Measurements from ENCODE around the gene TBL3. TPM values are rescaled to one million over a fixed set of nuclear protein-coding genes. Genes with fewer than 3 reads are reported as not detected.

Gene TBL3
- total and polyA plus RNA-seq, 4 donors, result 23.9 to 58.8 (median 44.1) TPM

DNA sequence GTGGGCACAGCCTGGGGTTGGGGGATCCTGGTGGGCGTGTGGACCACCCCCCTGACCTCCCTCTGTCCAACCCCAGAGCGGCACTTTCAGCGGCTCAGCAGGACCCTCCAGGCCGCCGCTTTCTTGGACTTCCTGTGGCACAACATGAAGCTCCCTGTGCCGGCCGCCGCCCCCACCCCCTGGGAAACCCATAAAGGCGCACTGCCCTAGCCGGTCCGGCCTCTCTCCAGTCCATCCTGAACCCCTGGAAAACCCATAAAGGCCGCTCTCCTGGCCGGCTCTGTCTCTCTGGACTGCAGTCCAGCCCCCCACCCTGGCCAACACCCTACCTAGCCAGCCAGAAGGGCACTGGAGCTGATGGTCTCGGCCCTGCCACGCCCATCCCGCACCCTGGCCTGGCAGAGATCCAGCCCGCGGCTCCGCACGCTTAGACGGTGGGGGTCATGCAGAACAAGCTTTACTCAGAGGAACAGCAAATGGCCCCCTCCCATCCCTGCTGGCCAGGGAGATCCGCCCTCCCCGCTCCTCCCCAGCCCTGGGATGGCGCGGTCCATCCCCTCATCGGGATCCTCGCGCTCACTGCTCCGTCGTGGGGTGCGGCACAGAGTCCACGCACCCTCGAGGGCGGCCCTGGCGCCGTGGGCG, 6.7 kb downstream of the TBL3 start:
- Histone ChIP-seq H3K27ac (ENCODE audit: low read depth in 1 of 2, low read length in 1 of 2) (no peak overlapping the region), H3K4me1 (ENCODE audit: control insufficient read depth in 5 of 5, insufficient read depth in 5 of 5, low read length in 5 of 5) (peaks cover 0 to 5% (median 0%) of the 10 kb centered on the region in 5 donors), H3K9ac (ENCODE audit: insufficient read depth in 1 of 2, low read length in 2 of 2) (no peak overlapping the region), H3K9me3 (ENCODE audit: control insufficient read depth in 4 of 4, insufficient read depth in 3 of 4, low read length in 3 of 4) (peaks cover 0 to 24% (median 0%) of the 10 kb centered on the region in 4 donors), H3K36me3 (ENCODE audit: control insufficient read depth in 4 of 4, insufficient read depth in 4 of 4, low read length in 4 of 4) (peaks cover 0 to 47% (median 20%) of the 10 kb centered on the region in 4 donors), H3K27me3 (ENCODE audit: control insufficient read depth in 3 of 3, insufficient read depth in 3 of 3, low read length in 2 of 3) (peaks cover 0 to 46% (median 33%) of the 10 kb centered on the region in 3 donors), H3K4me3 (peak overlapping the region; percentile 19)
- no peak for ATAC-seq (ENCODE audit: insufficient read depth, low FRiP score)
- DNase-seq, result no peak
- TF ChIP-seq, protein P1, sequence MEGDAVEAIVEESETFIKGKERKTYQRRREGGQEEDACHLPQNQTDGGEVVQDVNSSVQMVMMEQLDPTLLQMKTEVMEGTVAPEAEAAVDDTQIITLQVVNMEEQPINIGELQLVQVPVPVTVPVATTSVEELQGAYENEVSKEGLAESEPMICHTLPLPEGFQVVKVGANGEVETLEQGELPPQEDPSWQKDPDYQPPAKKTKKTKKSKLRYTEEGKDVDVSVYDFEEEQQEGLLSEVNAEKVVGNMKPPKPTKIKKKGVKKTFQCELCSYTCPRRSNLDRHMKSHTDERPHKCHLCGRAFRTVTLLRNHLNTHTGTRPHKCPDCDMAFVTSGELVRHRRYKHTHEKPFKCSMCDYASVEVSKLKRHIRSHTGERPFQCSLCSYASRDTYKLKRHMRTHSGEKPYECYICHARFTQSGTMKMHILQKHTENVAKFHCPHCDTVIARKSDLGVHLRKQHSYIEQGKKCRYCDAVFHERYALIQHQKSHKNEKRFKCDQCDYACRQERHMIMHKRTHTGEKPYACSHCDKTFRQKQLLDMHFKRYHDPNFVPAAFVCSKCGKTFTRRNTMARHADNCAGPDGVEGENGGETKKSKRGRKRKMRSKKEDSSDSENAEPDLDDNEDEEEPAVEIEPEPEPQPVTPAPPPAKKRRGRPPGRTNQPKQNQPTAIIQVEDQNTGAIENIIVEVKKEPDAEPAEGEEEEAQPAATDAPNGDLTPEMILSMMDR (IDR thresholded peaks at IDR 0.05; ENCODE audit: control extremely low read depth, extremely low read depth), result no peak
- 77% methylated on average over 36 to 37 of the region's 37 CpGs for WGBS, 2 donors

DNA sequence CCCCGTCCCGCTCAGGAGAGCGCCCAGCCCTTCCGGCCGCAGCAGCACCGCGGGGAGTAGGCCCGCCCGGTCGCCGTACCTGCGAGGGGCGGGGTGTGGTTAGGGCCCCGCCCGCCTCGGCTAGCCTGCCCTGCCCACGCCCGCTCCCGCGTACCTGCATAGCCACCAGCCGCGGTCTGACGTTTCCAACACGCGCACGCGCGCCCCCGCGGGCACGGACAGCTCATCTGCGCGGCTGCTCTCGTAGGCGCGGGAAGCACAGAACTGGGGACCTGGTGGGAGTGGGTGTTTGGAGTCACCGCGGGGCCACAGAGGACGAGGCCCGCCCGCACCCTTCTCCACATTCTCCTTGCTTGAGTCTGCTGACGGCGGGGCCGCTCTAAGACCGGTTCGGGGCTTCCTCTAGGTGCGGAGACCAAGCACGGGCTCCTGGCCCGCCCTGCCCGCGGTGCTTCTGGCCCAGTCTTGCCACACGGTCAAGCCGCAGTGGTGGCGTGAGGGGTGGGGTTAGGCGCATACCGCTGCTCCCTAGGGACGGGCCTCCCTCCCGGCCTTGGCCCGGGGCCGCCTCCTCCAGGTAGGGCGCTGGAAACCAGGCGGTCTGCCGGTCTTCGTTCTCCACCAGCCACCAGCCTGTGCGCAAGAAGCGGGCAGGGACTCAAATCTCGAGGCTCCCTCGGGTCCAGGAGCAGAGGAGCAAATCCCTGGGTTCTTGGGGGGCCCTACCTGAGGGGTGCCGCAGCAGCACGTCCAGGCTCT, 7.6 kb downstream of the TBL3 start:
- WGBS, 2 donors, result 17 to 34% methylated on average over 60 to 70 of the region's 70 CpGs
- no peak for DNase-seq
- Histone ChIP-seq H3K27ac (ENCODE audit: low read depth in 1 of 2, low read length in 1 of 2) (peak overlapping the region in 1 of 2 donors; percentile 79), H3K9ac (ENCODE audit: insufficient read depth in 1 of 2, low read length in 2 of 2) (no peak overlapping the region), H3K4me1 (ENCODE audit: control insufficient read depth in 5 of 5, insufficient read depth in 5 of 5, low read length in 5 of 5) (peaks cover 0 to 6% (median 0%) of the 10 kb centered on the region in 5 donors), H3K9me3 (ENCODE audit: control insufficient read depth in 4 of 4, insufficient read depth in 3 of 4, low read length in 3 of 4) (peaks cover 0 to 24% (median 0%) of the 10 kb centered on the region in 4 donors), H3K4me3 (no peak overlapping the region), H3K27me3 (ENCODE audit: control insufficient read depth in 3 of 3, insufficient read depth in 3 of 3, low read length in 2 of 3) (peaks cover 0 to 46% (median 33%) of the 10 kb centered on the region in 3 donors), H3K36me3 (ENCODE audit: control insufficient read depth in 4 of 4, insufficient read depth in 4 of 4, low read length in 4 of 4) (peaks cover 0 to 41% (median 19%) of the 10 kb centered on the region in 4 donors)
- ATAC-seq (ENCODE audit: insufficient read depth, low FRiP score), result peak; percentile 53
- TF ChIP-seq, protein P1 (IDR thresholded peaks at IDR 0.05; ENCODE audit: control extremely low read depth, extremely low read depth), result no peak

DNA sequence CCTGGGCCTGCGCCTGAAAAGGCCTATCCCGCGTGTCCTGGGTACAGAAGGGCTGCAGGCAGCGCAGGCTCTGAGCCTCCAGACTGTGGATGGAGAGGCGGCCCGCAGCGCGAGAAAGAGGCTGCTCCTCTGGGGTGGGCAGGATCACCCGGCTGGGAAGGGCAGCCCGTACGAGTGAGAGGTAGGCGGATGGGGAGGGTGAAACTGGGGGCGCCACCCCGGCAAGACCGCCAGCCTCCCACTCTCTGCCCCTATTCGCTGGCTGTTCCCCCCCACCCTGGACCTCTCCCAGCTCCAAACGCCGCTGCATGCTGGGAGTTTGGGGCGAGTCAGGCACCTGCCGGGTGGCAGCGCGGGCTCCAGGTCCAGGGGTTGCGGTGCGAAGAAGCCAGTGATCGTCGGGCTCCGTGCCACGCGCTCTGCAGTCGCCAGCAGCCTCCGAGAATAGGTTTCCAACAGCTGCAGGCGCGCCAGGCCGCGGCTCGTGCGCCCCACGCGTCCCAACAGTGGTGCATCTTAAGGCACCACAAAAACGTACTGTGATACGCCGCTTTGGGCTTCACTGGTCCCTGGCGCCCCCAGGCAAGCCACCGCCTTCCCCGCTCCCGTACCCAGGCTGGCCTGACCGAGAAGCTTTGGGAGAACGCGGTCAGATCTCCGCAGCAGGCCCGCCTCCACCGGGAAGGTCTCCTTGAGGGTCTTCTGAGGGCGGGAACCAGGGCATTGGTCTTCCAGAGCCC, 8.3 kb downstream of the TBL3 start:
- 2 to 7% methylated on average over 47 to 53 of the region's 53 CpGs for WGBS, 2 donors
- peaks cover 0 to 12% (median 5%) of the 10 kb centered on the region in 5 donors for H3K4me1 ChIP-seq (ENCODE audit: control insufficient read depth in 5 of 5, insufficient read depth in 5 of 5, low read length in 5 of 5)
- H3K27ac ChIP-seq (ENCODE audit: low read depth in 1 of 2, low read length in 1 of 2), result peak overlapping the region in 1 of 2 donors; percentile 79
- peaks cover 0 to 24% (median 0%) of the 10 kb centered on the region in 4 donors for H3K9me3 ChIP-seq (ENCODE audit: control insufficient read depth in 4 of 4, insufficient read depth in 3 of 4, low read length in 3 of 4)
- ATAC-seq (ENCODE audit: insufficient read depth, low FRiP score), result no peak
- peaks cover 0 to 34% (median 13%) of the 10 kb centered on the region in 4 donors for H3K36me3 ChIP-seq (ENCODE audit: control insufficient read depth in 4 of 4, insufficient read depth in 4 of 4, low read length in 4 of 4)
- no peak overlapping the region for H3K4me3 ChIP-seq
- TF ChIP-seq, protein P1 (IDR thresholded peaks at IDR 0.05; ENCODE audit: control extremely low read depth, extremely low read depth), result no peak
- no peak for DNase-seq
- no peak overlapping the region for H3K9ac ChIP-seq (ENCODE audit: insufficient read depth in 1 of 2, low read length in 2 of 2)
- peaks cover 0 to 46% (median 33%) of the 10 kb centered on the region in 3 donors for H3K27me3 ChIP-seq (ENCODE audit: control insufficient read depth in 3 of 3, insufficient read depth in 3 of 3, low read length in 2 of 3)
